ENCODE measurements around the gene SLC45A2. TPM values are rescaled to one million over a fixed set of nuclear protein-coding genes. Genes with fewer than 3 reads are reported as not detected.
"Not testable (repeated sequence)": the region's sequence is repeated elsewhere in the genome, so short reads cannot be mapped to it uniquely, and the experiment has no call there.

SLC45A2 gene
- polyA plus RNA-seq, 1 donor from 2014 or later: 1.2 TPM

GRCh38 chr5:34031117-34031516, 46.6 kb upstream of the SLC45A2 start:
- H3F3A ChIP-seq (ENCODE audit: insufficient read depth, low read length, poor library complexity, severe bottlenecking): no peaks in the 10 kb centered on the region
- H3K27me3 ChIP-seq (ENCODE audit: insufficient read depth, low read depth, low read length): no peaks in the 10 kb centered on the region
- H3K79me2 ChIP-seq (replicated peaks; ENCODE audit: insufficient read depth, low read length): no peaks in the 10 kb centered on the region
- no peak overlapping the region for H3K27ac ChIP-seq (ENCODE audit: low read length)
- H4K20me1 ChIP-seq (ENCODE audit: insufficient read depth): no peaks in the 10 kb centered on the region
- H3K36me3 ChIP-seq (ENCODE audit: insufficient read depth, low read length): peaks cover 13% of the 10 kb centered on the region
- no peaks in the 10 kb centered on the region for H3K9me2 ChIP-seq (ENCODE audit: insufficient read depth, low read length)
- H3K4me3 ChIP-seq (ENCODE audit: low read length): no peak overlapping the region
- no peak for TF ChIP-seq EZH2 (IDR thresholded peaks at IDR 0.05; ENCODE audit: borderline replicate concordance, insufficient read depth, low read length, poor library complexity, severe bottlenecking)
- TF ChIP-seq SMC3 (conservative IDR thresholded peaks at IDR 0.05; ENCODE audit: poor library complexity): no peak
- TF ChIP-seq POLR2AphosphoS5 (IDR thresholded peaks at IDR 0.05): no peak
- TF ChIP-seq CTCF (IDR thresholded peaks at IDR 0.05; ENCODE audit: poor library complexity, severe bottlenecking): no peak
- TF ChIP-seq MXI1 (conservative IDR thresholded peaks at IDR 0.05; ENCODE audit: poor library complexity, severe bottlenecking): no peak
- TF ChIP-seq TAF1 (IDR thresholded peaks at IDR 0.05; ENCODE audit: low read depth): no peak
- TF ChIP-seq RAD21 (conservative IDR thresholded peaks at IDR 0.05): no peak
- TF ChIP-seq, protein P1, sequence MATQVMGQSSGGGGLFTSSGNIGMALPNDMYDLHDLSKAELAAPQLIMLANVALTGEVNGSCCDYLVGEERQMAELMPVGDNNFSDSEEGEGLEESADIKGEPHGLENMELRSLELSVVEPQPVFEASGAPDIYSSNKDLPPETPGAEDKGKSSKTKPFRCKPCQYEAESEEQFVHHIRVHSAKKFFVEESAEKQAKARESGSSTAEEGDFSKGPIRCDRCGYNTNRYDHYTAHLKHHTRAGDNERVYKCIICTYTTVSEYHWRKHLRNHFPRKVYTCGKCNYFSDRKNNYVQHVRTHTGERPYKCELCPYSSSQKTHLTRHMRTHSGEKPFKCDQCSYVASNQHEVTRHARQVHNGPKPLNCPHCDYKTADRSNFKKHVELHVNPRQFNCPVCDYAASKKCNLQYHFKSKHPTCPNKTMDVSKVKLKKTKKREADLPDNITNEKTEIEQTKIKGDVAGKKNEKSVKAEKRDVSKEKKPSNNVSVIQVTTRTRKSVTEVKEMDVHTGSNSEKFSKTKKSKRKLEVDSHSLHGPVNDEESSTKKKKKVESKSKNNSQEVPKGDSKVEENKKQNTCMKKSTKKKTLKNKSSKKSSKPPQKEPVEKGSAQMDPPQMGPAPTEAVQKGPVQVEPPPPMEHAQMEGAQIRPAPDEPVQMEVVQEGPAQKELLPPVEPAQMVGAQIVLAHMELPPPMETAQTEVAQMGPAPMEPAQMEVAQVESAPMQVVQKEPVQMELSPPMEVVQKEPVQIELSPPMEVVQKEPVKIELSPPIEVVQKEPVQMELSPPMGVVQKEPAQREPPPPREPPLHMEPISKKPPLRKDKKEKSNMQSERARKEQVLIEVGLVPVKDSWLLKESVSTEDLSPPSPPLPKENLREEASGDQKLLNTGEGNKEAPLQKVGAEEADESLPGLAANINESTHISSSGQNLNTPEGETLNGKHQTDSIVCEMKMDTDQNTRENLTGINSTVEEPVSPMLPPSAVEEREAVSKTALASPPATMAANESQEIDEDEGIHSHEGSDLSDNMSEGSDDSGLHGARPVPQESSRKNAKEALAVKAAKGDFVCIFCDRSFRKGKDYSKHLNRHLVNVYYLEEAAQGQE (IDR thresholded peaks at IDR 0.05; ENCODE audit: borderline replicate concordance): no peak
- TF ChIP-seq EP300 (conservative IDR thresholded peaks at IDR 0.05; ENCODE audit: poor library complexity, severe bottlenecking): no peak
- no peak overlapping the region for H3K9ac ChIP-seq (ENCODE audit: low read length)
- H3K9me3 ChIP-seq (ENCODE audit: low read length): no peaks in the 10 kb centered on the region
- no peak overlapping the region for H3K4me2 ChIP-seq (ENCODE audit: low read length)
- H2AFZ ChIP-seq (ENCODE audit: low read depth, low read length): no peak overlapping the region

DNA sequence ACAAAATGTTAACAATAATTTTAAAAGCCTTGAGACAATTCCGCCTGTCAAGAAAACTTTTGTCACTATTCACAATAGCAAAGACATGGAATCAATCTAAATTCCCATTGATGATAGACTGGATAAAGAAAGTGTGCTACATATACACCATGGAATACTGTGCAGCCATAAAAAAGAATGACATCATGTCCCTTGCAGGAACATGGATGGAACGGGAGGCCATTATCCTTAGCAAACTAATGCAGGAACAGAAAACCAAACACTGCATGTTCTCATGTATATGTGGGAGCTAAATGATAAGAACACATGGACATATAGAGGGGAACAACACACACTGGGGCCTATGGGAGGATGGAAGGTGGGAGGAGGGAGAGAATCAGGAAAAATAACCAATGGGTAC, 46.1 kb upstream of the SLC45A2 start:
- H3K27me3 ChIP-seq (ENCODE audit: insufficient read depth, low read depth, low read length); H3K27ac ChIP-seq (ENCODE audit: low read length); H3K4me2 ChIP-seq (ENCODE audit: low read length); H3K9ac ChIP-seq (ENCODE audit: low read length); H3K79me2 ChIP-seq (replicated peaks; ENCODE audit: insufficient read depth, low read length); H2AFZ ChIP-seq (ENCODE audit: low read depth, low read length); H3K9me2 ChIP-seq (ENCODE audit: insufficient read depth, low read length); H3F3A ChIP-seq (ENCODE audit: insufficient read depth, low read length, poor library complexity, severe bottlenecking); H3K4me3 ChIP-seq (ENCODE audit: low read length); H3K9me3 ChIP-seq (ENCODE audit: low read length); H4K20me1 ChIP-seq (ENCODE audit: insufficient read depth): not testable (repeated sequence)
- peaks cover 13% of the 10 kb centered on the region for H3K36me3 ChIP-seq (ENCODE audit: insufficient read depth, low read length)

DNA sequence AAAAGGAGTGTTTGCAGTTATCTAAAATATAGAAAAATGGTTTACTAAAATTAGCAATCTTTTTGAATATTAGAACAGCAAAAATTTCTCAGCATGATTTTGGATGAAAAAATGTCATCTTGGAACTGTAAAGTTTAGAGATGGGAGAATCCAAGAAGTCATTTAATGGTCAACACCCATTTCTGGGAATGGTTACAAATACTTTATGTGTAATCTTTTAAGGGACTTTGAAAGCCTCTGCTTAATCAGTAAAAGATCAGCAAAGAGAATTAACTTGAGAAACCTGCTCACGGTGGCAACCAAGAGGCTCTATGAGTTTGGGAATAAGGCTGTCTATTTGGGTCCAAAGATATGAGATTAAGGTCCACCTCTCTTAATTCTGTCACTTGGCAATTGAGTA, 45.6 kb upstream of the SLC45A2 start:
- peaks cover 8% of the 10 kb centered on the region for H3K36me3 ChIP-seq (ENCODE audit: insufficient read depth, low read length)
- H2AFZ ChIP-seq (ENCODE audit: low read depth, low read length): no peak overlapping the region
- H3K9me3 ChIP-seq (ENCODE audit: low read length): no peaks in the 10 kb centered on the region
- no peaks in the 10 kb centered on the region for H3K9me2 ChIP-seq (ENCODE audit: insufficient read depth, low read length)
- H3K79me2 ChIP-seq (replicated peaks; ENCODE audit: insufficient read depth, low read length): no peaks in the 10 kb centered on the region
- no peaks in the 10 kb centered on the region for H3F3A ChIP-seq (ENCODE audit: insufficient read depth, low read length, poor library complexity, severe bottlenecking)
- no peaks in the 10 kb centered on the region for H3K27me3 ChIP-seq (ENCODE audit: insufficient read depth, low read depth, low read length)
- no peak overlapping the region for H3K27ac ChIP-seq (ENCODE audit: low read length)
- no peak for TF ChIP-seq EP300 (conservative IDR thresholded peaks at IDR 0.05; ENCODE audit: poor library complexity, severe bottlenecking)
- TF ChIP-seq RAD21 (conservative IDR thresholded peaks at IDR 0.05): no peak
- TF ChIP-seq POLR2AphosphoS5 (IDR thresholded peaks at IDR 0.05): no peak
- no peak for TF ChIP-seq MXI1 (conservative IDR thresholded peaks at IDR 0.05; ENCODE audit: poor library complexity, severe bottlenecking)
- TF ChIP-seq, protein P1 (IDR thresholded peaks at IDR 0.05; ENCODE audit: borderline replicate concordance): no peak
- H3K4me3 ChIP-seq (ENCODE audit: low read length): no peak overlapping the region
- no peaks in the 10 kb centered on the region for H4K20me1 ChIP-seq (ENCODE audit: insufficient read depth)
- no peak overlapping the region for H3K9ac ChIP-seq (ENCODE audit: low read length)
- no peak overlapping the region for H3K4me2 ChIP-seq (ENCODE audit: low read length)

All from neural cell (in vitro differentiated cells).